ENCODE data around the gene FAT1.

Gene FAT1

DNA sequence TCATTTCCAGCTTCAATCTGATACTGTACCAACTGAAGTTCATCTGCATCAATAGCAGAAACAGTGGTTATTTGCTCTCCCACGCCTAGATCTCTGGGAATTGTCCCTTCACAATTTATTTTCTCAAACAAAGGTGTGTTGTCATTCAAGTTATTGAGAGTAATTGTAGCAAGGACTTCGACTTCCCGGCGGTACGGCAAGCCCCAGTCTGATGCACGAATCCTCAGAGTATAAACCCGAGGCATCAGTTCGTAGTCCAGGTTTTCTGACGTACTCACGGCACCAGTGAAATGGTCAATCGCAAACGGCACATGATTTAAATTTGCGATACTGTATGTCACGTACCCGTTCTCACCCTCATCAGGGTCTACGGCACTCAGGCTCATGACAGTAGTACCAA lies 15.7 kb downstream of the FAT1 start:
- TF ChIP-seq GLIS1 (tag by site-specific recombination; IDR thresholded peaks at IDR 0.05) (no peak), ZIC2 (tag by site-specific recombination; IDR thresholded peaks at IDR 0.05) (no peak), ZBTB49 (tag by site-specific recombination; IDR thresholded peaks at IDR 0.05; ENCODE audit: low read depth) (no peak), BCL11A (tag by site-specific recombination; IDR thresholded peaks at IDR 0.05; ENCODE audit: low read depth) (no peak), SCRT2 (tag by site-specific recombination; IDR thresholded peaks at IDR 0.05) (no peak), ZNF521 (tag by site-specific recombination; IDR thresholded peaks at IDR 0.05) (no peak), ZNF223 (tag by site-specific recombination; IDR thresholded peaks at IDR 0.05) (no peak), ZBTB1 (tag by site-specific recombination; IDR thresholded peaks at IDR 0.05) (no peak), ZNF501 (tag by site-specific recombination; IDR thresholded peaks at IDR 0.05) (no peak), TCF7L2 (IDR thresholded peaks at IDR 0.05; ENCODE audit: borderline replicate concordance, low read depth, low read length) (no peak), ZNF426 (tag by site-specific recombination; IDR thresholded peaks at IDR 0.05) (no peak), ZNF16 (tag by site-specific recombination; IDR thresholded peaks at IDR 0.05; ENCODE audit: low read depth) (no peak), ZNF324 (tag by site-specific recombination; IDR thresholded peaks at IDR 0.05) (no peak), HOXC10 (CRISPR knock-in tag; IDR thresholded peaks at IDR 0.05) (no peak)
- TF ChIP-seq, protein P1, sequence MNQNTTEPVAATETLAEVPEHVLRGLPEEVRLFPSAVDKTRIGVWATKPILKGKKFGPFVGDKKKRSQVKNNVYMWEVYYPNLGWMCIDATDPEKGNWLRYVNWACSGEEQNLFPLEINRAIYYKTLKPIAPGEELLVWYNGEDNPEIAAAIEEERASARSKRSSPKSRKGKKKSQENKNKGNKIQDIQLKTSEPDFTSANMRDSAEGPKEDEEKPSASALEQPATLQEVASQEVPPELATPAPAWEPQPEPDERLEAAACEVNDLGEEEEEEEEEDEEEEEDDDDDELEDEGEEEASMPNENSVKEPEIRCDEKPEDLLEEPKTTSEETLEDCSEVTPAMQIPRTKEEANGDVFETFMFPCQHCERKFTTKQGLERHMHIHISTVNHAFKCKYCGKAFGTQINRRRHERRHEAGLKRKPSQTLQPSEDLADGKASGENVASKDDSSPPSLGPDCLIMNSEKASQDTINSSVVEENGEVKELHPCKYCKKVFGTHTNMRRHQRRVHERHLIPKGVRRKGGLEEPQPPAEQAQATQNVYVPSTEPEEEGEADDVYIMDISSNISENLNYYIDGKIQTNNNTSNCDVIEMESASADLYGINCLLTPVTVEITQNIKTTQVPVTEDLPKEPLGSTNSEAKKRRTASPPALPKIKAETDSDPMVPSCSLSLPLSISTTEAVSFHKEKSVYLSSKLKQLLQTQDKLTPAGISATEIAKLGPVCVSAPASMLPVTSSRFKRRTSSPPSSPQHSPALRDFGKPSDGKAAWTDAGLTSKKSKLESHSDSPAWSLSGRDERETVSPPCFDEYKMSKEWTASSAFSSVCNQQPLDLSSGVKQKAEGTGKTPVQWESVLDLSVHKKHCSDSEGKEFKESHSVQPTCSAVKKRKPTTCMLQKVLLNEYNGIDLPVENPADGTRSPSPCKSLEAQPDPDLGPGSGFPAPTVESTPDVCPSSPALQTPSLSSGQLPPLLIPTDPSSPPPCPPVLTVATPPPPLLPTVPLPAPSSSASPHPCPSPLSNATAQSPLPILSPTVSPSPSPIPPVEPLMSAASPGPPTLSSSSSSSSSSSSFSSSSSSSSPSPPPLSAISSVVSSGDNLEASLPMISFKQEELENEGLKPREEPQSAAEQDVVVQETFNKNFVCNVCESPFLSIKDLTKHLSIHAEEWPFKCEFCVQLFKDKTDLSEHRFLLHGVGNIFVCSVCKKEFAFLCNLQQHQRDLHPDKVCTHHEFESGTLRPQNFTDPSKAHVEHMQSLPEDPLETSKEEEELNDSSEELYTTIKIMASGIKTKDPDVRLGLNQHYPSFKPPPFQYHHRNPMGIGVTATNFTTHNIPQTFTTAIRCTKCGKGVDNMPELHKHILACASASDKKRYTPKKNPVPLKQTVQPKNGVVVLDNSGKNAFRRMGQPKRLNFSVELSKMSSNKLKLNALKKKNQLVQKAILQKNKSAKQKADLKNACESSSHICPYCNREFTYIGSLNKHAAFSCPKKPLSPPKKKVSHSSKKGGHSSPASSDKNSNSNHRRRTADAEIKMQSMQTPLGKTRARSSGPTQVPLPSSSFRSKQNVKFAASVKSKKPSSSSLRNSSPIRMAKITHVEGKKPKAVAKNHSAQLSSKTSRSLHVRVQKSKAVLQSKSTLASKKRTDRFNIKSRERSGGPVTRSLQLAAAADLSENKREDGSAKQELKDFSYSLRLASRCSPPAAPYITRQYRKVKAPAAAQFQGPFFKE (tag by site-specific recombination; IDR thresholded peaks at IDR 0.05; ENCODE audit: borderline replicate concordance): no peak
- TF ChIP-seq, protein P2, sequence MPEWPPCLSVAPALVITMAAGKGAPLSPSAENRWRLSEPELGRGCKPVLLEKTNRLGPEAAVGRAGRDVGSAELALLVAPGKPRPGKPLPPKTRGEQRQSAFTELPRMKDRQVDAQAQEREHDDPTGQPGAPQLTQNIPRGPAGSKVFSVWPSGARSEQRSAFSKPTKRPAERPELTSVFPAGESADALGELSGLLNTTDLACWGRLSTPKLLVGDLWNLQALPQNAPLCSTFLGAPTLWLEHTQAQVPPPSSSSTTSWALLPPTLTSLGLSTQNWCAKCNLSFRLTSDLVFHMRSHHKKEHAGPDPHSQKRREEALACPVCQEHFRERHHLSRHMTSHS (tag by site-specific recombination; IDR thresholded peaks at IDR 0.05): no peak
- TF ChIP-seq, protein P3, sequence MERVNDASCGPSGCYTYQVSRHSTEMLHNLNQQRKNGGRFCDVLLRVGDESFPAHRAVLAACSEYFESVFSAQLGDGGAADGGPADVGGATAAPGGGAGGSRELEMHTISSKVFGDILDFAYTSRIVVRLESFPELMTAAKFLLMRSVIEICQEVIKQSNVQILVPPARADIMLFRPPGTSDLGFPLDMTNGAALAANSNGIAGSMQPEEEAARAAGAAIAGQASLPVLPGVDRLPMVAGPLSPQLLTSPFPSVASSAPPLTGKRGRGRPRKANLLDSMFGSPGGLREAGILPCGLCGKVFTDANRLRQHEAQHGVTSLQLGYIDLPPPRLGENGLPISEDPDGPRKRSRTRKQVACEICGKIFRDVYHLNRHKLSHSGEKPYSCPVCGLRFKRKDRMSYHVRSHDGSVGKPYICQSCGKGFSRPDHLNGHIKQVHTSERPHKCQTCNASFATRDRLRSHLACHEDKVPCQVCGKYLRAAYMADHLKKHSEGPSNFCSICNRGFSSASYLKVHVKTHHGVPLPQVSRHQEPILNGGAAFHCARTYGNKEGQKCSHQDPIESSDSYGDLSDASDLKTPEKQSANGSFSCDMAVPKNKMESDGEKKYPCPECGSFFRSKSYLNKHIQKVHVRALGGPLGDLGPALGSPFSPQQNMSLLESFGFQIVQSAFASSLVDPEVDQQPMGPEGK (tag by site-specific recombination; IDR thresholded peaks at IDR 0.05): no peak
- TF ChIP-seq, protein P4, sequence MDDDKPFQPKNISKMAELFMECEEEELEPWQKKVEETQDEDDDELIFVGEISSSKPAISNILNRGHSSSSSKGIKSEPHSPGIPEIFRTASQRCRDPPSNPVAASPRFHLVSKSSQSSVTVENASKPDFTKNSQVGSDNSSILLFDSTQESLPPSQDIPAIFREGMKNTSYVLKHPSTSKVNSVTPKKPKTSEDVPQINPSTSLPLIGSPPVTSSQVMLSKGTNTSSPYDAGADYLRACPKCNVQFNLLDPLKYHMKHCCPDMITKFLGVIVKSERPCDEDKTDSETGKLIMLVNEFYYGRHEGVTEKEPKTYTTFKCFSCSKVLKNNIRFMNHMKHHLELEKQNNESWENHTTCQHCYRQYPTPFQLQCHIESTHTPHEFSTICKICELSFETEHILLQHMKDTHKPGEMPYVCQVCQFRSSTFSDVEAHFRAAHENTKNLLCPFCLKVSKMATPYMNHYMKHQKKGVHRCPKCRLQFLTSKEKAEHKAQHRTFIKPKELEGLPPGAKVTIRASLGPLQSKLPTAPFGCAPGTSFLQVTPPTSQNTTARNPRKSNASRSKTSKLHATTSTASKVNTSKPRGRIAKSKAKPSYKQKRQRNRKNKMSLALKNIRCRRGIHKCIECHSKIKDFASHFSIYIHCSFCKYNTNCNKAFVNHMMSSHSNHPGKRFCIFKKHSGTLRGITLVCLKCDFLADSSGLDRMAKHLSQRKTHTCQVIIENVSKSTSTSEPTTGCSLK (tag by site-specific recombination; IDR thresholded peaks at IDR 0.05): no peak
- TF ChIP-seq, protein P5, sequence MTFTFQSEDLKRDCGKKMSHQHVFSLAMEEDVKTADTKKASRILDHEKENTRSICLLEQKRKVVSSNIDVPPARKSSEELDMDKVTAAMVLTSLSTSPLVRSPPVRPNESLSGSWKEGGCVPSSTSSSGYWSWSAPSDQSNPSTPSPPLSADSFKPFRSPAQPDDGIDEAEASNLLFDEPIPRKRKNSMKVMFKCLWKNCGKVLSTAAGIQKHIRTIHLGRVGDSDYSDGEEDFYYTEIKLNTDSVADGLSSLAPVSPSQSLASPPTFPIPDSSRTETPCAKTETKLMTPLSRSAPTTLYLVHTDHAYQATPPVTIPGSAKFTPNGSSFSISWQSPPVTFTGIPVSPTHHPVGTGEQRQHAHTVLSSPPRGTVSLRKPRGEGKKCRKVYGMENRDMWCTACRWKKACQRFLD (tag by site-specific recombination; IDR thresholded peaks at IDR 0.05): no peak
- Histone ChIP-seq H3K27ac (ENCODE audit: extremely low read depth, low read depth, low read length) (no peak overlapping the region), H3K9me3 (ENCODE audit: control insufficient read depth, insufficient read depth, low read depth, low read length) (no peaks in the 10 kb centered on the region), H3K4me1 (ENCODE audit: control insufficient read depth, insufficient read depth, low read length) (no peaks in the 10 kb centered on the region), H3K4me3 (ENCODE audit: low read depth, low read length) (no peak overlapping the region), H3K36me3 (ENCODE audit: control insufficient read depth in 2 of 2, insufficient read depth in 1 of 2, low read length in 2 of 2) (peaks cover 0 to 50% of the 10 kb centered on the region in 2 experiments; a peak in 1 of 3 replicates)
- ChIA-PET CTCF (interaction anchor here (0.6 kb wide), 2 partner anchors 15 to 120 kb away, joined by 3 read pairs; no protein-coding TSS in a partner anchor), POLR2A (no interaction called here)
